Measurements from ENCODE around the gene PROSER1. TPM values are rescaled to one million over a fixed set of nuclear protein-coding genes. Genes with fewer than 3 reads are reported as not detected.

Gene PROSER1
- total RNA-seq, 1 experiment from 2014 or later, result 58.2 TPM

- no peak for TF ChIP-seq CTCF (IDR thresholded peaks at IDR 0.05; ENCODE audit: unreplicated experiment)
- intact Hi-C loops (cut with micrococcal nuclease), result no loop called here
- ChIA-PET POLR2A (interaction anchor here (0.6 to 0.7 kb wide), 2 partner anchors 28 to 210 kb away, joined by 3 read pairs; no protein-coding TSS in a partner anchor), CTCF (interaction anchor here (0.6 kb wide), 4 partner anchors 10 to 310 kb away, joined by 3 to 4 read pairs (median 4); no protein-coding TSS in a partner anchor)
- DNase-seq (ENCODE audit: unreplicated experiment), result no peak
- Mint-ChIP-seq H3K27ac (ENCODE audit: low read depth, unreplicated experiment) (no peak overlapping the region), H3K36me3 (ENCODE audit: insufficient read depth, unreplicated experiment) (no peaks in the 10 kb centered on the region), H3K9me3 (ENCODE audit: unreplicated experiment) (peaks cover 10% of the 10 kb centered on the region), H3K4me1 (ENCODE audit: insufficient read depth, unreplicated experiment) (no peaks in the 10 kb centered on the region), H3K4me3 (ENCODE audit: unreplicated experiment) (no peak overlapping the region), H3K27me3 (ENCODE audit: insufficient read depth, unreplicated experiment) (no peaks in the 10 kb centered on the region)
- no TSS peak for BruUV-seq (replicated peaks)
Observed at GRCh38 chr13:38980750-38981078, 57.2 kb downstream of the PROSER1 start.

DNA sequence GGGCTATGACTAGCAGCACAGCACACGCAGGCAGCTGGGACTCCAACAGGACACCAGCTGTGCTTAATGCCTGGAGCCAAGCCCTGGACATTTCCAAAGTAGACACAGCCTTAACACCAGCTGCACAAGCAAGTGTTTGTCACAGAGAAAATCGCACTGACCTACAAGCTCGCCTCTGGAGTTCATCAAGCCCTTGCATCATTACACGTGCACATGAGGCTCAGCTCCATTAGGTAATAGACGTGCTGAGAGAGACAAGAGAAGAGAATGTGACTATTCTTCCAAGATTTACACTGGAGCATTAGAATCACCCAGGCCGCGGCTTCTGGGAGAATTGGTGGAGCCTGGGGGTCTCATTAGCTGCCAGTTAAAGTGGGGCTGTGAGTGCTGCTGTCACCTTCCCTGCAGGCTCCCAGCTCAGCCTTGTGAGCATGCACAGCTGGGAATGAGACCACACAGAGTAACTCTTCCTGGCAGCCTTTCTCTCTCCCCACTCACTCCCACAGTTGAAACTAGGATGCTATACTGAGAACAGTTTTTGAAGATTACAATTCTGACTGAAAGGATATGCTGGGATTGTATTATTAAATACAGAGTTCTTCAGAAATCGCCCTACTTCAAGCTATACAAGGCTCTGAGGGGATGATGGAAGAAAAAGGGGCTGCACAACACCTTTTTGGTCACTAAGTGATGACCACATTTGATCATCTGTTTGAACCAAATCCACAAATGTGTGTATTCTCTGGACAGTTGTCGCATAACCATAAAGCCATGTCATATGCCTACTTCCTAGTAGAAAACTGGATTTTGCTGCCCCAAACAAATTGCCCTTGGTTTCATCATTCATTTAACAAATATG lies 57.8 kb downstream of the PROSER1 start:
- CTCF ChIA-PET, result interaction anchor here (0.6 kb wide), 3 partner anchors 10 to 309 kb away, joined by 3 to 4 read pairs (median 4); no protein-coding TSS in a partner anchor
- Mint-ChIP-seq H3K27ac (ENCODE audit: low read depth, unreplicated experiment) (no peak overlapping the region), H3K27me3 (ENCODE audit: insufficient read depth, unreplicated experiment) (no peaks in the 10 kb centered on the region), H3K36me3 (ENCODE audit: insufficient read depth, unreplicated experiment) (no peaks in the 10 kb centered on the region), H3K4me3 (ENCODE audit: unreplicated experiment) (no peak overlapping the region), H3K4me1 (ENCODE audit: insufficient read depth, unreplicated experiment) (no peaks in the 10 kb centered on the region), H3K9me3 (ENCODE audit: unreplicated experiment) (peaks cover 10% of the 10 kb centered on the region)
- no TSS peak for BruUV-seq (replicated peaks)
- TF ChIP-seq CTCF (IDR thresholded peaks at IDR 0.05; ENCODE audit: unreplicated experiment), result no peak
- DNase-seq (ENCODE audit: unreplicated experiment), result no peak
- POLR2A ChIA-PET, result interaction anchor here (0.5 to 0.7 kb wide), 3 partner anchors 27 to 412 kb away, joined by 3 read pairs; no protein-coding TSS in a partner anchor
- intact Hi-C loops (cut with micrococcal nuclease), result no loop called here

GRCh38 chr13:38970380-38971051 lies 67.4 kb downstream of the PROSER1 start:
- H3K27ac Mint-ChIP-seq (ENCODE audit: low read depth, unreplicated experiment), result no peak overlapping the region
- H3K4me1 Mint-ChIP-seq (ENCODE audit: insufficient read depth, unreplicated experiment), result no peaks in the 10 kb centered on the region
- DNase-seq (ENCODE audit: unreplicated experiment), result no peak
- H3K36me3 Mint-ChIP-seq (ENCODE audit: insufficient read depth, unreplicated experiment), result no peaks in the 10 kb centered on the region
- ChIA-PET POLR2A (no interaction called here), CTCF (interaction anchor here (0.6 to 0.8 kb wide), 4 partner anchors 10 to 525 kb away, joined by 3 to 5 read pairs (median 4); no protein-coding TSS in a partner anchor)
- no peak for TF ChIP-seq CTCF (IDR thresholded peaks at IDR 0.05; ENCODE audit: unreplicated experiment)
- no peak overlapping the region for H3K4me3 Mint-ChIP-seq (ENCODE audit: unreplicated experiment)
- intact Hi-C loops (cut with micrococcal nuclease), result no loop called here
- no peaks in the 10 kb centered on the region for H3K9me3 Mint-ChIP-seq (ENCODE audit: unreplicated experiment)
- H3K27me3 Mint-ChIP-seq (ENCODE audit: insufficient read depth, unreplicated experiment), result no peaks in the 10 kb centered on the region
- BruUV-seq (replicated peaks), result no TSS peak

DNA sequence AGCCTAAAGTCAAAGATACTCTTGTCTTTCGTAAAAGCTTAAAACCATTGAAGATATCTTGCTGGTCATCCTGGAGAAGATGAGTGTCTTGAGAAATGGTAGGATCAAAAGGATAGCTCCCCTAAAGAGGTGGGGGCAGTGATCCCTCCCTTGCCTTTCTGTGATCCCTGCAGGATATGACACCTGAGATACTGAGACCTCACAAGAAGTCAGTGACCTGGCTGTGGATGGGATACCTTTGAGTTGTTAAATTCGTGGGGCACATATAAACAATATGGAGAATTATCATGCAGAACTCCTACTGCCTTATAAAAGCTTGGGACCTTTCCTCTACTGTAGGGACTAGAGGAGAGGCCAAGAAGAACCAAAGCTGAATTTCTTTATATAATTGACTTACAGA lies 68.7 kb downstream of the PROSER1 start:
- BruUV-seq (replicated peaks), result no TSS peak
- ChIA-PET POLR2A (interaction anchor here (0.8 kb wide), 1 partner anchor 47 kb away, joined by 4 read pairs; no protein-coding TSS in a partner anchor), CTCF (no interaction called here)
- intact Hi-C loops (cut with micrococcal nuclease), result no loop called here
- Mint-ChIP-seq H3K4me3 (ENCODE audit: unreplicated experiment) (no peak overlapping the region), H3K27ac (ENCODE audit: low read depth, unreplicated experiment) (no peak overlapping the region), H3K9me3 (ENCODE audit: unreplicated experiment) (no peaks in the 10 kb centered on the region), H3K4me1 (ENCODE audit: insufficient read depth, unreplicated experiment) (no peaks in the 10 kb centered on the region), H3K36me3 (ENCODE audit: insufficient read depth, unreplicated experiment) (no peaks in the 10 kb centered on the region), H3K27me3 (ENCODE audit: insufficient read depth, unreplicated experiment) (no peaks in the 10 kb centered on the region)
- TF ChIP-seq CTCF (IDR thresholded peaks at IDR 0.05; ENCODE audit: unreplicated experiment), result no peak
- no peak for DNase-seq (ENCODE audit: unreplicated experiment)

Data from MCF 10A (cell line).